HG02798 (cell line): ENCODE results near the gene NGFR.
"Not testable (repeated sequence)": the region's sequence is repeated elsewhere in the genome, so short reads cannot be mapped to it uniquely, and the experiment has no call there.

Source experiments
- ATAC-seq: cut with Tn5 transposase; IDR thresholded peaks from one replicate; pipeline ENCODE4 v1.9.1; 2021; ENCODE audit warnings: mild to moderate bottlenecking; ENCODE audit not compliant: unreplicated experiment, poor library complexity

NGFR gene

GRCh38 chr17:49530118-49530517 lies 35.0 kb downstream of the NGFR start:
- no peak for ATAC-seq

GRCh38 chr17:49543860-49544259 lies 48.8 kb downstream of the NGFR start:
- ATAC-seq: no peak

DNA sequence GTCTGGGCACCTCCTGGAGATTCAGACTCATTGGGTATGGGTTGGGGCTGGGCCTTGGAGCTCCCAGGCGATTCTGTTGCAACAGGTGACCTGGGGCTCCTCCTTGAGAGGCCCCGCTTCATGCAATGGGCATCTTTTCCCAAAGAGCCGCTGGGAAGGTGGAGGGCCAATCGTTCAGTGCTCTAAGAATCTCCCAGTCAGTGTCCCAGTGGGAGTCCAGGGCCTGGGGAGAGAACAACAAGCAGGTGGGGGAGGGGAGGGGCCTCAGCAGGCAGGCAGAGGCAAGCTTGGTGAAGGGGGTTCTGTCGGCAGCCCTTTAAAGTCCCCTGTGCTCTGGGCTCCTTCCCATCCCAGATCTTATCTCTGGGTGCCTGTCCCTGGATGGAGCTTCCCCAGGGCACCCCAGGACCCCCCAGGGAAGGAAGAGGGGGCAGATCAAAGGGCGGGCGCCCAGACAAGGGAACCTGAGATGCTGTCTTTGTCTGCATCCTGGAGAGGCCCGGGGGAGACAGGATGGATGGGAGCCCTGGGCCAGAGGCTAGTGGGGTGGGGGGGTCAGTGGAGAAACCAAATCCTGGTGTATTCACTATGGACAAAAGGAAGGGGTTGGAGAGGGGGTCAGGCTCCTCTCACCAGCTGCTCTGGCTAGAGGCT lies 50.0 kb downstream of the NGFR start:
- no peak for ATAC-seq

- no peak for ATAC-seq
These were observed 50.9 kb downstream of the NGFR start for GRCh38 chr17:49545806-49546545.

DNA sequence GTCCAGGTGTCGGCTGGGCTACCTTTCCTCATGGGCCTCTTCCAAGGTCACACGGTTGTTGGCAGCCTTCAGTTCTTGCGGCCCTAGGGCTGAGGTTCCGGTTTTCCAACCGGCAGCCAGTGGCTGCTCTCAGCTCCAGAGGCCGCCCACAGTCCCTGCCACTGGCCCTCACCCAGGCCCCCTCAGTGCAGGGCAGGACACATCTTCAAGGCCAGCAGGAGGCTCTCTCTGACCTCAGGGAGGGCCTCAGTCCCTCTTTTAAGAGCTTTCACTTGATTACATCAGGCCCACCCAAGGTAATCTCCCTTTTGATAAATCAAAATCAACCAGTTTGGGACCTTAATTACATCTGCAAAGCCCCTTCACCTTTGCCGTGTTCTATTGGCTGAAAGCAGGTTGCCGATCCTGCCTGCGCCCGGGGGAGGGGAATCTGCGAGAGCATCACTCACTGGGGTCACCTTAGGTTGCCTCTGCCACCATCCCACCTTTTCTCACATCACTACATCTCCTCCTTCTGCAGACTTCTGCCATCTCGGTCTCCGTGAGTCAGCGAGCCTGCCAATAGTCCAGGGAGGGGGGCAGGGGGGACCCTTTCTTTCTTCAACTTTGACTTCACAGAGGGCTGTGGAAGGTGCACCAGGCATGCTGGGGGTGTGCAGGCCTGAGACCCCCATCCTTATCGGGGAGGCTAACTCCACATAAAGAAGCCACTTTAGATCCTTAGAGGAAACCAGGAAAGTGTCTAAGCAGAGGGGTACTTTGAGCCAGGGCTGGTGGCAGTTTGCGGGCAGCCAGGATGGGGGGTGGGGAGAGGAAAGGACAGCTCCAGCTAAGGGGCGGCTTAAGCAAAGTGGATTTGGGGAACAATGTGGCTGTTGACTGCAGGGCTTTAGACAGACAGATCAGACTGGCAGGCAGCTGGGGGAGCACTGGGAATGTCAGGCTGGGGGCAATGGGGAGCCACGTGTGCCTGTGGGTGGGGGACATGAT lies 51.7 kb downstream of the NGFR start:
- no peak for ATAC-seq

- ATAC-seq: no peak
These were observed 52.5 kb downstream of the NGFR start for GRCh38 chr17:49547566-49547965.

DNA sequence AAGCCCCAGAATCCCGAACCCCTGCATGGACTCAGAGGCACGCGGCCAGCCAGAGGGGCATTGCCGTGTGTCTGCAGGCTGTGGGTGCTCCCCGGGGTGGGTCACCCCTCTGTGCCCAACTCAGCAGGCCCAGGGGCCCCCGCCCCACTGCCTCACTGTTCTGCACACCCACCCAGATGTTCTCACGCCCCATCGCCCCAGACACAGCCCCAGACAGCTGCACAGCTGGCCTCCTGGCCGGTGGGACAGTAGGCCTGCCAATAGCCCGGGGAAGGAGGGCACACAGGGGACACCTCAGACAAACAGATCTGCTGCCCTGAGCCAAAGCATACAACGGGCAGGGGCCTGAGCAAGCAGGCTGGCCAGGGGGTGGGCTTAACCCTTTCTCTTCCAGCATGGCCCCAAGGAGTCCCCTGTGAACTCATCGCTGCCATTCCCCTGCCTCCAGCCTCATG lies 53.0 kb downstream of the NGFR start:
- ATAC-seq: no peak

GRCh38 chr17:49548506-49549310 lies 53.6 kb downstream of the NGFR start:
- no peak for ATAC-seq

DNA sequence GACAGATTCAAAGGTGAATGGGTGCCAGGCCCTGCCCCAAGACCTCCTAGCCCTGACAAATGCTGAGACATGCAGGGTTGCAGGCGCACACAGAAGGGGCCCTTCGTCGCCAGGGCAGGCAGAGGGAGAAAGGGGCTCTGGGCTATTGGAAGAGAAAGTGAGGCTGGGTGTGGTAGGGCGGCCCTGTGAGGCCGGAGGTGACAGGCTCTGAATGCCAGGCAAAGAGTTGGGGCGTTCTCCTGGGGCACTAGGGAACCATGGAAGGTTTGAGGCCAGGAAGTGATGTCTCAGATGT lies 54.2 kb downstream of the NGFR start:
- no peak for ATAC-seq

- no peak for ATAC-seq
These were observed 54.9 kb downstream of the NGFR start for GRCh38 chr17:49549691-49550678.

DNA sequence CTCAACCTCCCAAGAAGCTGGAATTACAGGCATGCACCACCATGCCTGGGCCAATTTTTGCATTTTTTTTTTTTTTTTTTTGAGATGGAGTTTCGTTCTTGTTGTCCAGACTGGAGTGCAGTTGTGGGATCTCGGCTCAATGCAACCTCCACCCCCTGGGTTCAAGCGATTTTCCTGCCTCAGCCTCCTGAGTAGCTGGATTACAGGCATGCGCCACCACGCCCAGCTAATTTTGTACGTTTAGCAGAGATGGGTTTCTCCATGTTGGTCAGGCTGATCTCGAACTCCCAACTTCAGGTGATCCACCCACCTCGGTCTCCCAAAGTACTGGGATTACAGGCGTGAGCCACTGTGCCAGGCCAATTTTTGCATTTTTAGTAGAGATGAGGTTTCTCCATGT lies 55.7 kb downstream of the NGFR start:
- not testable (repeated sequence) for ATAC-seq

DNA sequence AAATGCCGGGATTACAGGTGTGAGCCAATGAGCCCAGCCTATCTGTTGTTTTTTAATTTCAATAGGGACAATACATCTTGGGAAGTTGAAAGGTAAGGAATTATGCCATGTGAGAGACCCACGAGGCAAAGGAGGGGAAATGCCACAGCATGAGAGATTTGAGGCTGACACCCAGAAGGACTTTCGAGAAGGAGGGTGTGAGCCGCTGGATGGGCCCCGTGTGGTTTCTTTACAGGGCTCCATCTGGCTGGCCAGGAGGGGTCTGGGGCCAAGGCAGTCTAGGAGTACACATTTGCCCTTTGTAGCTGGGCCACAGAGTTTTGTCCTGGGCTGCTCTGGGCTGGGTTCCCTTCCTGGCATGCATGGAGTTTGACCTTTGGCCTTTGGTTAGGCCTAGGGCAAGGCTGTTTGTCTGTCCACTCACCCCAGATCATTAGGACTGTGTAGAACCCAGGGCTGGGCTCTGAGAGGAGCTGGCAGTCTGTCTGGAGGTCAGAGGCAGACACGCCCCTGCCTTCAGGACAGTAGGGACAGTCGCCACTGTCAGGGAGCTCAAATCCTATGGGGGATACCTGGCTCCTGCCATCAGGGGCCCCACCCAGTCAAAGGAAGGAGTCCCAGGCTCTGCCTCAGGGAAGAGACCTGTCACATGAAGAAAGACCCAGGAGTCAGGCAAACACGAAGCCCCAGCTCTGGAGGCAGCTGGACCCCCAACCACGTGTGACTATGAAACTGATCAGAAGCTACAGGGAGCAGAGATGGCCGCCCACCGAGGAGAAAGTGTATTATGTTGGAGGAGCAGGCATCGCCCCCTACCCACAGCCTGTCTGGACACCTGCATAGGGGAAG lies 56.4 kb downstream of the NGFR start:
- ATAC-seq: no peak

- ATAC-seq: no peak
These were observed 57.1 kb downstream of the NGFR start for GRCh38 chr17:49552070-49552751.

- ATAC-seq: no peak
These were observed 58.7 kb downstream of the NGFR start for GRCh38 chr17:49553676-49554335.

- ATAC-seq: no peak
These were observed 59.8 kb downstream of the NGFR start for GRCh38 chr17:49554694-49555494.

DNA sequence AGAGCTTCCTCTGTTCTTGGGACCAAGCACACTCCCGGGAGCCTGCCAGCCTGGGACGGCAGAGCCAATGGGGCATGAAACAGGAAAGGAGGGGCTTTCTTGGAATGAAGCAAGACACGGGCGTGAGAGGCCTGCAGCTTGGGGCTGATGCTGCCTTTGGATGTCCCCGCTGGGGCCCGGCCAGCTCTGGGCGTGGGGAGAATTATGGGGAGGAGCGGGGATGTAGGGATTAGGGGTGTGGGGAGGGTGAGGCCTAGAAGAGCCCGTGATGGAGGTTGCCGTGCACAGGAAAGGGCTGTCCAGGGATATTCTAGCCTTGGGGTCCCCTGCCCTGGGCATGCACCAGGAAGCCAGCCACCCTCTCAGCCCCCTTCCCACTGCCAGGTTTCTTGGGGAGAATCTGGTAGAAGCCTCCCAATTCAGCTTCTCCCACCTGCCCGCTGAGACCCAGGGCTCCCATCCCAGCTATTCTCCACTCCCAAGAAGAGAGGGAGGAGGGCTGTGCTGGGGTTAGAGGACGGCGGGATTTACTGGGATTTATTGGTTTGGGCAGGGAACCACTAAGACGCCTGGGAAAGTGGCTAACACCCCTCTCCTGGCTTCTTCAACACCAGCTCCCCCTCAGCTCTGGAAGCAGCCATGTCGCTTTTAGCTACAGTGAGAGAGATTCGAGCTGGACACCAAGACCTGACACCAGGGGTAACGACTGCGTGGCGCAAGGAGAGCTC lies 60.6 kb downstream of the NGFR start:
- ATAC-seq: no peak
